ENCODE measurements around the gene RAB11FIP5. TPM values are rescaled to one million over a fixed set of nuclear protein-coding genes. Genes with fewer than 3 reads are reported as not detected.

Gene RAB11FIP5
- total RNA-seq, 4 donors from 2014 or later, result 34.4 to 39.4 (median 37.3) TPM

DNA sequence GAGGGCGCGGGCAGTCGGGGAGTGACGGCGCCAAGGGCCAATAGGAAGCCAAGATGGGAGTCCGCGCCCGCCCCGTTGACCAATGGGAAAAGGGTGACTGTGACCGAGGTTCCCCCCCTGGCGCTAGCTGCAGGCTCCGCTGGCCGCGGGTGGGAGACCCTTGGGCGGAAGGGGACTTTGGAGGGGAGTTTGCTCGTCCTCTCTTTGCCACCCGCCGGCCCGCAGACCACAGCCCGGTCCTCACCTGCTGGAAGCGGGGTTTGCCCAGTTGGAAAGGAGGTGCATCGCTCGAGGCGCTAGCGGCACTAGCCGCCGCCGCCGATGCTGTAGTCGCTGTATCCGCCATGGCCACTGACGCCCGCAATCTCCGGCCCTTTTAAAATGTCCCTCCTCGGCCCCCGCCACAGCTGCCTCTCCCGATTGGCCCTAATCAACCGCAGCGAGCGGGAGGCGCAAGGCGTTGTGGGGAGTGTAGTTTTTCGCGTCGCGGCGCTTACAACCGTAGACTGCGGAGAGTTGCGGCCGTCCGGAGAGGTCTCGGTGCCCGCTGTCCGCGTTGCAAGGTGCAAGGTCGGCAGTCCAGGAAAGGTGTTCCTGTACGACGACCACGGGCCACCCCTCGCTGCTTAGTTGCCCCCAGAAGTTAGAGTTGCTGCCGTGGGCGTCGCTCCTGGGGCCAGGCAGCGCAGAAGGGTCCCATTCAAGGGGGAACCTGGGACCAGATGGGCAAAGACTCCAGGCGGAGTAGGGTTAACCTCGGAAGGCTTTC is 41.2 kb downstream of the RAB11FIP5 start, which contains the start of gene SFXN5:
TSS of gene SFXN5 (minus strand) at position 353 of the 769 bp plus-strand sequence. CDS start at position 346, 7 bp downstream.
- H3K4me3 ChIP-seq (replicated peaks in 1 of 3), result peak within 1 kb of the TSS; percentile 90 to 96 (median 91)
- TF ChIP-seq POLR2A (IDR thresholded peaks at IDR 0.05), result peak in 1 of 2 donors; percentile 52
- TF ChIP-seq, protein P1, sequence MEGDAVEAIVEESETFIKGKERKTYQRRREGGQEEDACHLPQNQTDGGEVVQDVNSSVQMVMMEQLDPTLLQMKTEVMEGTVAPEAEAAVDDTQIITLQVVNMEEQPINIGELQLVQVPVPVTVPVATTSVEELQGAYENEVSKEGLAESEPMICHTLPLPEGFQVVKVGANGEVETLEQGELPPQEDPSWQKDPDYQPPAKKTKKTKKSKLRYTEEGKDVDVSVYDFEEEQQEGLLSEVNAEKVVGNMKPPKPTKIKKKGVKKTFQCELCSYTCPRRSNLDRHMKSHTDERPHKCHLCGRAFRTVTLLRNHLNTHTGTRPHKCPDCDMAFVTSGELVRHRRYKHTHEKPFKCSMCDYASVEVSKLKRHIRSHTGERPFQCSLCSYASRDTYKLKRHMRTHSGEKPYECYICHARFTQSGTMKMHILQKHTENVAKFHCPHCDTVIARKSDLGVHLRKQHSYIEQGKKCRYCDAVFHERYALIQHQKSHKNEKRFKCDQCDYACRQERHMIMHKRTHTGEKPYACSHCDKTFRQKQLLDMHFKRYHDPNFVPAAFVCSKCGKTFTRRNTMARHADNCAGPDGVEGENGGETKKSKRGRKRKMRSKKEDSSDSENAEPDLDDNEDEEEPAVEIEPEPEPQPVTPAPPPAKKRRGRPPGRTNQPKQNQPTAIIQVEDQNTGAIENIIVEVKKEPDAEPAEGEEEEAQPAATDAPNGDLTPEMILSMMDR (IDR thresholded peaks at IDR 0.05), result peak in 3 of 6 experiments; percentile 13 to 30 (median 16)
- H3K9me3 ChIP-seq, result no peaks in the 10 kb centered on the region
- H3K27me3 ChIP-seq, result no peaks in the 10 kb centered on the region
- DNase-seq, result peak; percentile 97 to 98
- H3K27ac ChIP-seq, result peak within 1 kb of the TSS; percentile 84 to 93 (median 86)
- WGBS, 2 donors, result 0 to 1% methylated on average over 37 to 49 of the region's 67 CpGs
- H3K36me3 ChIP-seq, result peaks cover 0 to 6% of the 10 kb centered on the region in 2 donors
- H3K4me1 ChIP-seq, result peaks cover 13 to 19% of the 10 kb centered on the region in 2 donors
- intact Hi-C loops (cut with DNase I), result loop anchor here (10.0 kb wide), 1 partner anchor 163 kb away; the partner anchor contains the start of genes CCT7 and PRADC1

DNA sequence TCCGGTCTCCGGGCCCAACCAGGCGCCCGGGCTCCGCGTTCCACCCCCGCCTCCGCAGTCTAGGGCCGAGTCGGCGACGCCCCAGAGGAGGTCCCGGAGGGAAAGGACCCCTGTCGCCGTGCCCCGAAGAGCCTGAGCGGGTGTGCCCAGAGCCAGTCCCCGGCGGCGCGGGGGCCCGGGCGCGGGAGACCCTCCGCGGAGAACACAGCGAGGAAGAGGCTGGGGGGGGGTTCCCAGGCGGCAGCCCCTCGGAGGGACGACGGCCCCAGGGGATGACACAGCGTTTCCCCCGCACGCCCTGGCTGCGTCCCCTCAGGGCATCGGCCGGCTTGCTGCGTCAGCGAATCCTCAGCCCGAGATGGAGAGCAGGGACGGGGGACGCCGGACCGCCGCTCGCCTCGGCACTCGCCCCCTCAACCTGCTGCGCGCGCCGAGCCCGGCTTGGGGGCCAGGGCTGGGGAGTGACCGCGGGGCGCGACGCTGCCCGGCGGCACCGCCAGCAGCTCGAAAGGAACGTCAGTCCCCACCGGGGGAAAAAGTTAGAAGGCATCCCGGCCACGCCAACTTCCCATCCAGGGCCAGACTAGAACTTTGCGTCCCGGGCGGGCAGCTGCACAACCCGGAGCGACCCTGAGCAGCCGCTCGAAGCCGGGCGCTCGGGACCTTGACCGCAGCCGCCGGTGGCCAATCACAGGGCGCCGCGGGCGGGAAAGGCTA is 41.9 kb downstream of the RAB11FIP5 start:
- Histone ChIP-seq H3K9me3 (no peaks in the 10 kb centered on the region), H3K36me3 (peaks cover 0 to 6% of the 10 kb centered on the region in 2 donors), H3K4me3 (replicated peaks in 1 of 3) (peak overlapping the region; percentile 90 to 96 (median 91)), H3K27ac (peak overlapping the region; percentile 6 to 93 (median 26)), H3K27me3 (no peaks in the 10 kb centered on the region), H3K4me1 (peaks cover 13 to 19% of the 10 kb centered on the region in 2 donors)
- 0% methylated on average over 10 of the region's 83 CpGs for WGBS, 2 donors
- intact Hi-C loops (cut with DNase I), result loop anchor here (10.0 kb wide), 1 partner anchor 164 kb away; the partner anchor contains the start of genes CCT7 and PRADC1
- TF ChIP-seq, protein P1 (IDR thresholded peaks at IDR 0.05), result no peak
- peak in 1 of 2 donors; percentile 57 for TF ChIP-seq POLR2A (IDR thresholded peaks at IDR 0.05)
- DNase-seq, result peak; percentile 33 to 38

DNA sequence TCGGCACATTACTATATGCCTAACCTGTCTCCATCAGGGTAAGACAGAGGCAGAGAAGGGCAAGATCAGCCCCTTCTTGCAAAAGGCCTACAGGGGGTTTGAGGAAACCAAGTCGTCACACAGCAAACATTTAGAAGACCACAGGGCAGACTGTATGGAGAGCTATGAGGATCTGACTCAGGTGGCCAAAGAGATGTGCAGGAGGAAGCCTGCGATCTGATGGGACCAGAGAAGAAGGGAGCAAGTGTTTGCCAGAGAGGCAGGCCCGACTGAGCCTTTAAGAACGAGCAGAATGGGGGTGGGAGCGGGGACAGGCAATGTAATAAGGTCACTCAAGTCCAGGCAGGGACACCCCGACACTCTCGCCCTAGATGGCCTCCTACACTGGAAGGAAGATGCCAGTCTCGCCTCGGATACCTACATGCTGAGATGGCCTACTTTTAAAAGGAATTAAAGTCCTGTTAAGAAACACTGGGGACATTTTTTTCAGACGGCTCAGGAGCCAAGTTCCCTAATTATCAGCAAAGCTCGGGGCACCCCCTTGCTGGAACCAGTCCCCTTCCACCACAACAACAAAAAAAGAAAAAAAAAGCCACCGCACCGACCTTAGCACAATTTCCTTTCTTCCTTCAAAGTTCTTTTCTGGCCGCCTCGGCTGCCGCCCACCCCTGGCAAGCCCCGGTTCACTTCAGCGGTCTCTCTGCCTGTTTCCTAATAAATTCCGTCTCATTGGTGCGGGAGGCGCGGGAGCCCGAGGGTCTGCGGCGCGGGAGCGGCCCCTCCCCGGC is 42.7 kb downstream of the RAB11FIP5 start:
- intact Hi-C loops (cut with DNase I), result loop anchor here (10.0 kb wide), 1 partner anchor 165 kb away; the partner anchor contains the start of genes CCT7 and PRADC1
- Histone ChIP-seq H3K36me3 (peaks cover 0 to 3% of the 10 kb centered on the region in 2 donors), H3K27ac (peak overlapping the region in 2 of 3 donors; percentile 26 to 93), H3K27me3 (no peaks in the 10 kb centered on the region), H3K4me1 (peaks cover 13 to 19% of the 10 kb centered on the region in 2 donors), H3K9me3 (no peaks in the 10 kb centered on the region), H3K4me3 (replicated peaks in 1 of 3) (peak overlapping the region; percentile 90 to 96 (median 91))
- 23 to 24% methylated on average over 29 of the region's 29 CpGs for WGBS, 2 donors
- no peak for DNase-seq
- TF ChIP-seq, protein P1 (IDR thresholded peaks at IDR 0.05), result no peak
- no peak for TF ChIP-seq POLR2A (IDR thresholded peaks at IDR 0.05)

DNA sequence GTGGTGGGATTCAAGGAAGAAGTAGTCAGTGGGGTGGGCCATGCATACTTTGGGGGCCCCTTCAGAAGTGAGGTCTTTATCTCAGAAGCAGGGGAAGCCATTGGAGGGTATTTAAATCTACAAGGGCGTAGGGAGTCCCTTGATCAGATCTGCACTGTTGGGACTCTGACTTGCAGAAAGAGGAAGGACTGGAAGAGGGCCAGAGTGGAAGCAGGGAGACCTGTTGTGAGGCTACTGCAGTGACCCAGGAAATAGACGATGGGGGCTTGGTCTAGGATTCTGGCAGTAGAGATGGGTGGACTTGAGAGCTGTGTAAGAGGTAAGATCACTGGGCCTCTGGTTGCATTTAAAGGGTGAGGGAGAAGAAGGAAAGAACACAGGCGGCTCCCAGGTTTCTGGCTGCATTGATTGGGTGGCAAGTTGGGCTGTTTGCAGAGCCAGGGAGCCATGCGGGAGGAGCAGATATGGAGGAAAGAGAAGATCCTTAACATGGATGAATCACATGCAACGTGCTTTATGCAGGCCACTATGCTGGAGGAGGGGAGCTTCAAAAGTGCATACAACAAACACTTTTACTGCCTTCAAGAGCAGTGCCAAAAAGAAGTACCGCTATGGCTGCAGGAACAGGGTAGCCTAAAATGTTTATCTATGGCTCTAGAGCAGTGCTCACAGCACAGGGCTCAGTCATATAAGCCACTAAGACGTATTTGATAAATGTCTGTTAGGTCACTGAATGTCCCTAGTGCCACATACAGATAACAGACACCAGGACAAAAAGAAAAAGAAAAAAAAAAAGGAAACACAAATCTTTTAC is 43.5 kb downstream of the RAB11FIP5 start:
- Histone ChIP-seq H3K36me3 (no peaks in the 10 kb centered on the region), H3K27me3 (no peaks in the 10 kb centered on the region), H3K4me3 (replicated peaks in 1 of 3) (no peak overlapping the region), H3K4me1 (peaks cover 13 to 19% of the 10 kb centered on the region in 2 donors), H3K9me3 (no peaks in the 10 kb centered on the region), H3K27ac (no peak overlapping the region)
- no peak for DNase-seq
- TF ChIP-seq, protein P1 (IDR thresholded peaks at IDR 0.05), result no peak
- no peak for TF ChIP-seq POLR2A (IDR thresholded peaks at IDR 0.05)
- intact Hi-C loops (cut with DNase I), result no loop called here
- 84 to 86% methylated on average over 7 of the region's 7 CpGs for WGBS, 2 donors

All from thyroid gland (tissue), 4 donors.